HG02759 (cell line): Measurements from ENCODE around the gene BLOC1S1.

Source experiments
- ATAC-seq: cut with Tn5 transposase; IDR thresholded peaks from one replicate; pipeline ENCODE4 v1.9.1; 2021; ENCODE audit warnings: mild to moderate bottlenecking, moderate library complexity; ENCODE audit not compliant: unreplicated experiment

The BLOC1S1 gene

GRCh38 chr12:55708695-55709233 is 7.1 kb upstream of the BLOC1S1 start:
- no peak for ATAC-seq

- ATAC-seq = no peak
Observed at GRCh38 chr12:55711786-55712553, 3.9 kb upstream of the BLOC1S1 start.

GRCh38 chr12:55712700-55713415 is 3.0 kb upstream of the BLOC1S1 start:
- no peak for ATAC-seq

GRCh38 chr12:55713721-55714120 is 2.1 kb upstream of the BLOC1S1 start:
- ATAC-seq = no peak

- ATAC-seq = no peak
Observed at GRCh38 chr12:55715169-55715764, 579 bp upstream of the BLOC1S1 start.

GRCh38 chr12:55716582-55716957 is 724 bp downstream of the BLOC1S1 start:
- ATAC-seq = peak; percentile 24

- no peak for ATAC-seq
Observed at GRCh38 chr12:55717011-55718007, 1.5 kb downstream of the BLOC1S1 start.

GRCh38 chr12:55718015-55718414 is 2.2 kb downstream of the BLOC1S1 start:
- ATAC-seq = no peak

- no peak for ATAC-seq
Observed at GRCh38 chr12:55718624-55719275, 2.9 kb downstream of the BLOC1S1 start.

GRCh38 chr12:55719371-55719770 is 3.5 kb downstream of the BLOC1S1 start:
- ATAC-seq = no peak

- no peak for ATAC-seq
Observed at GRCh38 chr12:55720071-55720564, 4.3 kb downstream of the BLOC1S1 start, which contains the start of gene RDH5. TSS of gene RDH5 (plus strand) at chr12:55720393. CDS start at chr12:55721185, 792 bp downstream.

GRCh38 chr12:55720894-55721444 is 5.1 kb downstream of the BLOC1S1 start:
- ATAC-seq = no peak

GRCh38 chr12:55721601-55722213 is 5.9 kb downstream of the BLOC1S1 start:
- no peak for ATAC-seq

GRCh38 chr12:55722948-55723347 is 7.1 kb downstream of the BLOC1S1 start:
- no peak for ATAC-seq

GRCh38 chr12:55723516-55724225 is 7.8 kb downstream of the BLOC1S1 start:
- ATAC-seq = no peak

- ATAC-seq = no peak
Observed at GRCh38 chr12:55724226-55724939, 8.5 kb downstream of the BLOC1S1 start.

GRCh38 chr12:55724940-55725309 is 9.1 kb downstream of the BLOC1S1 start:
- no peak for ATAC-seq

GRCh38 chr12:55725556-55725955 is 9.7 kb downstream of the BLOC1S1 start:
- no peak for ATAC-seq
